Activated naive CD4-positive, alpha-beta T cell treated with Interleukin-2 at 50 U/mL for 16 hours (primary cell): ENCODE measurements around the gene ANKRD62.
"Not testable (repeated sequence)": the region's sequence is repeated elsewhere in the genome, so short reads cannot be mapped to it uniquely, and the experiment has no call there.

Experiments used
- DNase-seq: peaks from one replicate; pipeline ENCODE4 v3.0.0-alpha.2; 2020

Gene ANKRD62

DNA sequence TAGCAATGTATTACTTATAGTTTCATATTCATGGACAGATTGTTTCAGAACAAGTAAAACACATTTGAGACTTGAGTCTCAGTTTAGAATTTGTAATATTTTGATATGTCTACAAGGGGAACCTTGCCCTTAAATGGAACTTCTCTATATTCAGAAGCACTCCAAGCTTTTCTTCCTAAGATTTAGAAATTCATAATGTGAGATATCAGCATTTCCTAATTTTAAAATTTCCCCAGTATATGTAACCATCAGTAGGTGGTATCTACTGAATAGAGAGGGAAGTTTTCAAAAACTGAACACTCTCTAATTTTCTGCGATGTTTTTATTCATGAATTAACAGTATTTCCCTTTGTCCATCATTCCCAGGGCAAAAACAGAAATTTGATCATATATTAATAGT, 7.6 kb downstream of the ANKRD62 start:
- no peak for DNase-seq

DNA sequence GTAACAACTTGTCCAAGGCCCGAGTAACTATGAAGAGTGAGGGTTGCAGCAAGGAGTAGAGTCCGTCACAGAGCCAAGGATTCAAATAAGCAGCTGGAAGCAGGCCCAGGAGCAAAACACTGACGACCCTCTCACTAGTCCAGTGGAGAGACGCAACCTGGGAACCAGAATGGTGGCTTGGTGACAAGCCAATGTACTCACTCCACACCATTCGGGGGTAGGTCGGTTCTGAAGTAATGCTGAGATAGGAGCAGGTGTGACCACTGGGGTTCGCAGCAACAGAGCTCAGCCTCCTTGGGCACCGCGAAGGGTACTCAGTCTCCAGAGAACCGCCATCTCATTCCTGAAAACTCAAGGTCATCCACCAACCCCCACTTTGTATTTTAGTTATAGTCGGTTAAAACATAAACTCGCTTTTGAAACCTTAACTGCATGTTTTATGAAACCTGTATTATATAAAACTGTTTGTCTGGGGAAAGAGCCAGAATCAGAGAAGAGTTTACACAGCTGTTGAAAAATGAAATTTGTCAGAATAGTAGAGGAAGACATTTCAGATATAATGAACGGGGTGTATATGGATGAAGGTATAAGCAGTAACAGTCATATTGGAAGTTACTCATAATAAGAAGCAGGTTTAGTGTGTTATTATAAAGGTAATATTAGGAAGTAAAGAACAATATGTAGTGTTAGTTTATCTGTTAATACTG, 8.6 kb downstream of the ANKRD62 start:
- no peak for DNase-seq

DNA sequence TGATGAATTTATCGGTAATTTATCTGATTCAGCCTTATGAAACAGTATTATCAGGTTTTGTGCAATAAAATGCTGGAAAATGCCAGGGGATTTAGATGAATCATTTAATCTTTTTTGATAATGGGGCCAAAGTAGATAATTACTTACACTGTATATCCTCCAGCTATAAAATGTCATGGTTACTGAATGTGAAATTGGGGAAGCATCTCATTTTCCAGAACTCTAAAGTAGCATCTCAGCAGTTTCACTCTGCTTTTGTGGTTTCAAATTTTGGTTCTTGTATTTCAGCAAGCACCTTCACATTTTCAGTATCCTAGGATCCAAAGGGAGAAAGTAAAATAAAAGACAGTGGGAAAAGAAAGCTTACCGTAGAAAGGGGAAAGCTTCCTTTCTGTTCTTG, 12.8 kb downstream of the ANKRD62 start:
- DNase-seq: no peak

DNA sequence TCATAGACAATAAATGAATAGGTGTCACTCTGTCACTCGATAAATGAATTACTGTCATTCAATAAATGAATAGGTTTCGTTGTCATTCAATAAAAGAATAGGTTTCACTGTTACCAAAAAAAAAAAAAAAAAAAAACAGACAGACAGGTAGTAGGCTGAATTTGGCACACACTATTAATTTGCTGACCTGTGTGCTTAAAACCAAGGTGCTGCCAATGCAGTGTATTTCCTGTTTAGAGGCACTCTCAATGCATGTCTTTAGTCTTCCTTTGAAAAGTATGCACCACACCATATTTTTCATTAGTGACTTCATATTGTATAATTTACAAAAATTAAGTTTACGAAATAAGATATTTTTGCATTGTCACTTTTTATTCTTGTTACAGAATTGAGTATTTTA, 16.2 kb downstream of the ANKRD62 start:
- no peak for DNase-seq

DNA sequence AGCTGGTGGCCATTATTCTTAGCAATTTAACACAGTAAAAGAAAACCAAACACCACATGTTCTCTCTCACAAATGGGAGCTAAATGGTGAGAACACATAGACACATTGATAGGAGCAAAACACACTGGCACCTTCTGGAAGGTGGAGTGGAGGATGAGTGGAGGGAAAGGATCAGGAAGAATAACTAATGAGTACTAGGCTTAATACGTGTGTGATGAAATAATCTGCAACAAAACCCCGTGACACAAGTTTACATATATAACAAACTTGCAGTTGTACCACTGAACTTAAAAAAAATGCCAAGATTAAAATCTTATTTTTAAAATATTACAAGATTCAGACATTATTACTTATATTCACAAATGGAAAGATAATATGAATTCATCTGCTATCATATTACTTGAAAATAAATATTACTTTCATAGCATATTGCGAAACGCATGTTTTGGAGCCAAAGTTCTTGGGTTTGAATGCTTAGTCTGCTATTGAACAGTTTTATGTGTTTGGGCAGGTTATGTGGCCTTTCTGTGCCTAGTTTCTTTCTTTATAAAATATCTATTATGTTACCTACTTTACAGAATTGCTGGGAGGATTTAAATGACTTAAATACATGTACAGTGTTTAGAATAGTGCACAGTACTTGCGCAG, 20.5 kb downstream of the ANKRD62 start:
- DNase-seq: no peak

DNA sequence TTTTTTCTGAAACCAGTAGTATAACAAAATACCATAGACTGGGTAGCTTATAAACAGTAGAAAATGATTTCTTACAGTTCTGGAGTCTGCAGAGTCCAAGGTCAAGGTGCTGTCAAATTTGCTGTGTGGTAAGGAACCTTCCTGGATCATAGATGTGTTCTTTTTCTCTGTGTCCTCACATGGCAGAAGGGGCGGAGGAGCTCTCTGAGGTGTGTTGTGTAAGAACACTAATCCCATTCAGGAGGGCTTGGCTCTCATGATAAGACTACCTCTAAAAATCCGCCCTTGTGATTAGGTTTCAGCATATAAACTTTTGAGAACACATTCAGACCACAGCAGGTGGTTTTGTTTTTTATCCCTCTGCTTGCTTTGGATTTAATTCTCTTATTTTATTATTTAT, 25.7 kb downstream of the ANKRD62 start:
- DNase-seq: no peak

DNA sequence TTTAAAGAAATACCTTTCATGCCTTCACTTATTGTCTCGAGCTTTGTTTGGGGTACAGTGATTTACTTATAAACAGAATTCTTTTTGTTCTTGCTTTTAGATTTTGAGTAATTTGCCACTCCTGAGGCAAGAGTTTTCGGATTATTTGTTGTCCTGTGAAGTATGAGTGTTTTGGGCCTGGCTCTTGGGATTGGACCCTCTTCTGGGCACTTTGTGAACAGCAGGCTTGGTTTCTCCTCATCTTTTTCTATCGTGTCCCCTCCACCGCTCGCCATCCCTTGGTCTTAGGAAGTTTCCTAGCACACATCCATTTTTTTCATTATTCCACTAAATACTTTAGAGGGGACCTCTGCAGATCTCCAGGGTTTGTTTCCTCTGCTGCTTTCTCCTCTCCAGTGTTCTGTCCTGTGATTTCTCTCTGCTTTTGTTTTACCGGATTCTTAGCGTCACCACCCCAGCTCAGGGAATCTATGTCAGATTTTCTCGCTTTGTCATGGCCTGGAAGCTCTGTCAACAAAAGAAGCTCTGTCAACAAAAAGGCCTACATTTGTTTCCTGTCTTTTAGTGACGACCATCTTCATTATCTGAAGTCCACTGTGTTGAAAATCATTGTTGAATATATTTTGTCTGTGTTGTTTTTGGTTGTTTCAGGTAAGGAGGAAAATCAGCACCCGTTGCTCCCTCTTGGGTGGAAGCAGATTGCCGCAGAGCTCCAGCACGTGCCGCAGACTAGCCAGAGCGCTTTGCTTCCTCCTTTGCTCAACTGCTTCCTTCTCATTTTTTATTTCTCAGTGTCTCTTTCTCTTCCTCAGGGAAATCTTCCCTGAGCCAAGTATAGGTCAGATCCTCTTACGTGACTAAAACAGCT, 27.8 kb downstream of the ANKRD62 start:
- DNase-seq: no peak

DNA sequence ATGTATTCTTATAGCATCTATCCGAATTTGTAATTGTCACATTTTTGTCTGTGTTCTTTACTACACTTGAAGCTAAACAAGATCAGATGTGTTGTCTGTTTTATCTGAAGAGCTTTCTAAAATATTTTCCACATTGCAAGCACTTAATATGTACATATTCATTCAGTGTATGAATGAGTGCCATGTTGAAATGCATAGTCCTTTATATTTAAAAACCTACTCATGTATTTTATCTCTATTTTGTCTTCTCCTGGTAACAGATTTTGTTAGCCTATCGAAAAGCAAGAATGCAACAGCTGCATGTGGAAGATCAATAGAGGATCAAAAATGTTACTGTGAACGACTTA, 28.4 kb downstream of the ANKRD62 start:
- not testable (repeated sequence) for DNase-seq

DNA sequence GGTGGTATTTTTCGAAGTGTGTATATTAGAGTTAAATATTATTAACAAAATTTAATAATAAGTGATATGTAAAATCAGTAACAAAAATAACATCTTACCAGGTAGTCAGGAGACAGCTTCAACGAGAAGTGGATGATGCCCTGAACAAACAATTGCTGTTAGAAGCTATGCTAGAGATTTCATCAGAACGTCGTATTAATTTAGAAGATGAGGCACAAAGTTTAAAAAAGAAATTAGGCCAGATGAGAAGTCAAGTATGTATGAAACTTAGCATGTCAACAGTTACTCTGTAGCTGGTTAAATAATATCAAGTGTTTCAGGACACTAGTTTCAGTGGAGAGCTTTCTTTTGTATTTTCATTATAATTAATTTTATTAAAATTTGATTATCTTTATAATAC, 34.0 kb downstream of the ANKRD62 start:
- not testable (repeated sequence) for DNase-seq

DNA sequence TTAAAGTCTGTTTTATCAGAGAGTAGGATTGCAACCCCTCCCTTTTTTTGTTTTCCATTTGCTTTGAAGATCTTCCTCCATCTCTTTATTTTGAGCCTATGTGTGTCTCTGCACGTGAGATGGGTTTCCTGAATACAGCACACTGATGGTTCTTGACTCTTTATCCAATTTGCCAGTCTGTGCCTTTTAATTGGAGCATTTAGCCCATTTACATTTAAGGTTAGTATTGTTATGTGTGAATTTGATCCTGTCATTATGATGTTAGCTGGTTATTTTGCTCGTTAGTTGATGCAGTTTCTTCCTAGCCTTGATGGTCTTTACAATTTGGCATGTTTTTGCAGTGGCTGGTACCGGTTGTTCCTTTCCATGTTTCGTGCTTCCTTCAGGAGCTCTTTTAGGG, 45.2 kb downstream of the ANKRD62 start:
- DNase-seq: not testable (repeated sequence)

DNA sequence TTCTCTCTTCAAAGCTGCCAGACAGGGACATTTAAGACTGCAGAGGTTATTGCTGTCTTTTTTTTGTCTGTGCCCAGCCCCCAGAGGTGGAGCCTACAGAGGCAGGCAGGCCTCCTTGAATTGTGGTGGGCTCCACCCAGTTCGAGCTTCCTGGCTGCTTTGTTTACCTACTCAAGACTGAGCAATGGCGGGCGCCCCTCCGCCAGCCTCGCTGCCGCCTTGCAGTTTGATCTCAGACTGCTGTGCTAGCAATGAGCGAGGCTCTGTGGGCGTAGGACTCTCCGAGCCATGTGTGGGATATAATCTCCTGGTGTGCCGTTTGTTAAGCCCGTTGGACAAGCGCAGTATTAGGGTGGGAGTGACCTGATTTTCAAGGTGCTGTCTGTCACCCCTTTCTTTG, 47.2 kb downstream of the ANKRD62 start:
- not testable (repeated sequence) for DNase-seq

DNA sequence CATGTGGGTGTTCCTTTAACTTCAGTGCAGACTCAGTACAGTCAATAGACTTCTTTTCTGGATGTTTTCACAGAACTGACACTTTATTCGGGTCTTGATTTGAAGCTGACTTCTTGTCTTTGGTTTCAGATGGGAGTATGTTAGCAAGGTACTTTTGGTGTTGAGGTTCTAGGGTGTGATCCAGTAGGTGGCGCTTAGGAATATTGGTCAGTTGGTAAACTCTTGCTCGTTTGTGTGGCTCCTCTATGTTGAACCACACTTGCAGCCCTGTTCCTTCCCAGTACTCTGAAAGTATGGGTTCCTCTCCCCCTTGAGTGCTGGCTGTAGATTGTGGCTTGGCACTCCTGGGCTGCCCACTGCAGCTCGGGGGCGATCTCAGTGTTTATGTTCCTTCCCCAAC, 48.1 kb downstream of the ANKRD62 start:
- DNase-seq: not testable (repeated sequence)

DNA sequence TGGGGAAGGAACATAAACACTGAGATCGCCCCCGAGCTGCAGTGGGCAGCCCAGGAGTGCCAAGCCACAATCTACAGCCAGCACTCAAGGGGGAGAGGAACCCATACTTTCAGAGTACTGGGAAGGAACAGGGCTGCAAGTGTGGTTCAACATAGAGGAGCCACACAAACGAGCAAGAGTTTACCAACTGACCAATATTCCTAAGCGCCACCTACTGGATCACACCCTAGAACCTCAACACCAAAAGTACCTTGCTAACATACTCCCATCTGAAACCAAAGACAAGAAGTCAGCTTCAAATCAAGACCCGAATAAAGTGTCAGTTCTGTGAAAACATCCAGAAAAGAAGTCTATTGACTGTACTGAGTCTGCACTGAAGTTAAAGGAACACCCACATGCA, 55.8 kb downstream of the ANKRD62 start:
- DNase-seq: not testable (repeated sequence)

DNA sequence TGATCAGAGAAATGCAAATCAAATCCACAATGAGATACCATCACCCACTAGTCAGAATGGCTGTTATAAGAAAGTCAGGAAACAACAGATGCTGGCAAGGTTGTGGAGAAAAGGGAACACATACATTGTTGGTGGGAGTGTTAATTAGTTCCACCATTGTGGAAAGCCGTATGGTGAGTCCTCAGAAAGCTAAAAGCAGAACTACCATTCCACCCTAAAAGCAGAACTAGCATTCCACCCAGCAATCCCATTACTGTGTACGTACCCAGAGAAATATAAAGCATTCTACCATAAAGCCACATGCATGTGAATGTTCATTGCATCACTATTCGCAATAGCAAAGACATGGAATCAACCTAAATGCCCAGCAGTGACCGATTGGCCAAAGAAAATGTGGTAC, 60.7 kb downstream of the ANKRD62 start:
- no peak for DNase-seq

DNA sequence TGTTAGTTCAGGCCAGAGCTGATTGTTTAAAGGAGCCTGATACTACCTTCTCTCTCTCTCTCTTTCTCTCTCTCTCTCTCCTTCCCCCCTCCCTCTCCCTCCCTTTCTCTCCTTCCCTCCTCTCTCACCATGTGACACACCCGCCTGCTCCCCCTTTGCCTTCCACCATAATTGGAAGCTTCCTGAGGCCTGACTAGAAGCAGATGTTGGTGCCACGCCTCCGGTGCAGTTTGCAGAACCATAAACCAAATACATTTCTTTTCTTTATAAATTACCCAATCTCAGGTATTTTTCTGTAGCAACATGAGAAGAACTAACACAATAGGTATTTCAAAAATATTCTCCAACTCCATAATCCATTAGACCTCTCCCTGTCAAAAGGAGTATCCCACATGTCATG, 62.4 kb downstream of the ANKRD62 start:
- no peak for DNase-seq

DNA sequence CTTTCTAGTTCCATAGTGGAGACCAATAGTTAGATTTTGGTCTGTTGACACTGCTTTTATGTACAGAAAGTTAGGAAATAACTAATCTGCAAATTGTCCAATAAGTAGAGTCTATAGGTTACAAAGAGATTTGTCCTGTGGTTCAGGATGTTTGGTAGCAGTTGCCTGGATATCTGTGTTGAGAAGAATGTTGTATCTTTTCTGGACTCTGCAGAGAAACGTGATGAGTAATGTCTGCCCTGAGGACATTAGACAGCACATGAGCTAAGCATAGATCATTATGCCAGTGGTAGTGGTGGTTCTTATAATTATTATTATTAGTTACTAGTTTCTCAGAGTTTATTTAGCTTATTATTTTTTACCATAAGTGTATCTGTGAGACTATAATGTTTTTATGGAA, 65.8 kb downstream of the ANKRD62 start:
- DNase-seq: no peak

DNA sequence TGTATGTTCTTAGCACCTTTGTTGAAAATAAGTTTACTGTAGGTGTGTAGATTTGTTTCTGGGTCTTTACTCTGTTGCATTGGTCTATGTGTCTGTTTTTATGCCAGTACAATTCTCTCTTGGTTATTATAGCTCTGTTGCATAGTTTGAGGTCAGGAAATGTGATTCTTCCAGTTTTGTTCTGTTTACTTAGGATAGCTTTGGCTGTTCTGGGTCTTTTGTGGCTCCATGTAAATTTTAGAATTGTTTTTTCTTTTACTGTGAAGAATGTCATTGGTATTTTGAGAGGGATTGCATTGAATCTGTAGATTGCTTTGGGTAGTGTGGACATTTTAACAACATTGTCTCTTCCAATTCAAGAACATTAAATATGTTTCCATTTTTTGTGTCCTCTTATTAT, 69.1 kb downstream of the ANKRD62 start:
- no peak for DNase-seq

DNA sequence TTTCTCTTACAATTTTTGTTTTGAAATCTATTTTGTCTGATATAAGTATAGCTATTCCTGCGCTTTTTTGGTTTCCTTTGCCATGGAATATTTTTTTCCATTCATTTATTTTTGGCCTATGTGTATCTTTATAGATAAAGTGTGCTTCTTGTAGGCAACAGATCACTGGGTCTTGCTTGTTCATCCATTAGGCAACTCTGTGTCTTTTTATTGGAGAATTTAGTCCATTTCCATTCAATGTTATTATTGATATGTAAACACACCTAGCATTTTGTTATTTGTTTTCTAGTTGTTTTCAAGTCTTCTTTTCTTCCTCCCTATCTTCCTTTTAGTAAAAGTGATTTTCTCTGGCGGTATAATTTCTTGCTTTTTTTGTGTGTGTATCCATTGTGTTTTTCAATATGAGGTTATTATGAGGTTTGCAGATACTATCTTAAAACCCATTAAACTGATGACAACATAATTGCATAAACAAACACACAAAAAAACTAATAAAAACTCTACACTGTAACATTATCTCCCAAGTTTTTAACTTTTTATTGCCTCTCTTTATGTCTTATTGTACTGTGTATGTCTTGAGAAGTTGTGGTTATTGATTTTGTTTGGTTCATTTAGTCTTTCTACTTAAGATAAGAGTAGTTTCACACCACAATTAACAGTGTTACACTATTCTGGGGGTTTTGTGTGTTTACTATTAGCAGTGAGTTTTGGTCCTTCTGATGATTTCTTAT, 71.6 kb downstream of the ANKRD62 start:
- no peak for DNase-seq
